ENCODE measurements around the gene UBE2G2. TPM values are rescaled to one million over a fixed set of nuclear protein-coding genes. Genes with fewer than 3 reads are reported as not detected.
A peak's percentile ranks its signal among the peaks of the same experiment; 100 is the strongest.

UBE2G2 gene
- total and polyA plus RNA-seq, 2 experiments from 2014 or later = 55.2 to 61.6 TPM

DNA sequence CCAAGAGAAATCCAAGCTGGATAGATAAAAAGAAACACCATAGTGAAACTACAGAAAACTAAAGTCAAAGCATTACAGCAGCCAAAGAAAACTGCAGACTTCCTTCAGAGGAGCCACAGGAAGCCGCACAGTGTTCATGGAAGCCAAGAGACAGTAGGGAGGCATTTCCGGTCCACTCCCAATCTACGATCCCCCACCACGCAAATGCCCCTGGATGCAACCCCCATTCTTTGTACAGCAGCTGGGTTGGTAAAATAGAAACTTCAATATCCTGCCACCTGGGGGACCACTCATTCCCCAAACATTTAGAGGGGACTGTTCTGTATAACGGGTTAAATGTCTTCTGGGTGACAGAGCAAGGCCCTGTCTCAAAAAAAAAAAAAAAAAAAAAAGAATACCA, 46.4 kb downstream of the UBE2G2 start:
- Histone ChIP-seq H3K9me2 (replicated peaks; ENCODE audit: insufficient read depth) (no peaks in the 10 kb centered on the region), H3K27ac (no peak overlapping the region), H3K9me3 (ENCODE audit: low read depth) (no peaks in the 10 kb centered on the region), H3K36me3 (replicated peaks; ENCODE audit: insufficient read depth, low read depth) (no peaks in the 10 kb centered on the region), H3K27me3 (no peaks in the 10 kb centered on the region), H3K4me2 (no peak overlapping the region), H3K79me2 (no peaks in the 10 kb centered on the region), H3K4me1 (ENCODE audit: insufficient read depth) (no peaks in the 10 kb centered on the region), H4K20me1 (ENCODE audit: insufficient read depth, poor library complexity, severe bottlenecking) (no peaks in the 10 kb centered on the region), H2AFZ (no peak overlapping the region), H3K4me3 (no peak overlapping the region)
- TF ChIP-seq EZH2 (IDR thresholded peaks at IDR 0.05; ENCODE audit: borderline replicate concordance) = no peak
- TF ChIP-seq EZH2phosphoT487 (IDR thresholded peaks at IDR 0.05; ENCODE audit: low read depth, severe bottlenecking, unreplicated experiment) = no peak
- TF ChIP-seq, protein P1, sequence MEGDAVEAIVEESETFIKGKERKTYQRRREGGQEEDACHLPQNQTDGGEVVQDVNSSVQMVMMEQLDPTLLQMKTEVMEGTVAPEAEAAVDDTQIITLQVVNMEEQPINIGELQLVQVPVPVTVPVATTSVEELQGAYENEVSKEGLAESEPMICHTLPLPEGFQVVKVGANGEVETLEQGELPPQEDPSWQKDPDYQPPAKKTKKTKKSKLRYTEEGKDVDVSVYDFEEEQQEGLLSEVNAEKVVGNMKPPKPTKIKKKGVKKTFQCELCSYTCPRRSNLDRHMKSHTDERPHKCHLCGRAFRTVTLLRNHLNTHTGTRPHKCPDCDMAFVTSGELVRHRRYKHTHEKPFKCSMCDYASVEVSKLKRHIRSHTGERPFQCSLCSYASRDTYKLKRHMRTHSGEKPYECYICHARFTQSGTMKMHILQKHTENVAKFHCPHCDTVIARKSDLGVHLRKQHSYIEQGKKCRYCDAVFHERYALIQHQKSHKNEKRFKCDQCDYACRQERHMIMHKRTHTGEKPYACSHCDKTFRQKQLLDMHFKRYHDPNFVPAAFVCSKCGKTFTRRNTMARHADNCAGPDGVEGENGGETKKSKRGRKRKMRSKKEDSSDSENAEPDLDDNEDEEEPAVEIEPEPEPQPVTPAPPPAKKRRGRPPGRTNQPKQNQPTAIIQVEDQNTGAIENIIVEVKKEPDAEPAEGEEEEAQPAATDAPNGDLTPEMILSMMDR (IDR thresholded peaks at IDR 0.05; ENCODE audit: poor library complexity) = no peak
- no peak for DNase-seq (ENCODE audit: low spot score)
- 100% methylated on average over 5 of the region's 5 CpGs for WGBS (ENCODE audit: low lambda C conversion rate, missing lambda C conversion rate)

DNA sequence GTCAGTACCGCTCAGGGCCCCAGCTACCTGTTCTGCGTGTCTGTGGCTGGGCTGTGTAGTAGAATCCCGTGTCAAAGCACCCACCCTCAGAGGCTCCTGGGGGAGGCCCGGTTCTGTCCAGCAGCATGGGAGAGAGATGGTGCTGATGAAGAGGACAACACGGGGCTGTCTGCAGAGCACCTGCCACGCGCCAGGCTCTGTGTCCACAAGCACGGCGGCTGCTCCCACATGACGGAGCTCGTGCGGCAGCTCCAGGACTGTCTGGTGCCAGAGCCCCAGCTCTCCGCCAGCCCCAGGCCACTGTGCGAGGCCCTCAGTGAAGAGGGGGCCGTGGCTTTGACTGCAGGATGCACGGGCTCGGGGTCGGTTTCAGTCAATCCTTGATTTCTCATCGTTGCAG, 48.3 kb downstream of the UBE2G2 start:
- Histone ChIP-seq H3K4me2 (no peak overlapping the region), H3K27ac (no peak overlapping the region), H3K4me1 (ENCODE audit: insufficient read depth) (peaks cover 7% of the 10 kb centered on the region), H3K9me2 (replicated peaks; ENCODE audit: insufficient read depth) (no peaks in the 10 kb centered on the region), H3K36me3 (replicated peaks; ENCODE audit: insufficient read depth, low read depth) (no peaks in the 10 kb centered on the region), H3K4me3 (no peak overlapping the region), H3K9me3 (ENCODE audit: low read depth) (no peaks in the 10 kb centered on the region), H2AFZ (no peak overlapping the region), H3K27me3 (no peaks in the 10 kb centered on the region), H3K79me2 (no peaks in the 10 kb centered on the region), H4K20me1 (ENCODE audit: insufficient read depth, poor library complexity, severe bottlenecking) (no peaks in the 10 kb centered on the region)
- 90% methylated on average over 19 of the region's 19 CpGs for WGBS (ENCODE audit: low lambda C conversion rate, missing lambda C conversion rate)
- no peak for TF ChIP-seq EZH2 (IDR thresholded peaks at IDR 0.05; ENCODE audit: borderline replicate concordance)
- TF ChIP-seq EZH2phosphoT487 (IDR thresholded peaks at IDR 0.05; ENCODE audit: low read depth, severe bottlenecking, unreplicated experiment) = no peak
- TF ChIP-seq, protein P1 (IDR thresholded peaks at IDR 0.05; ENCODE audit: poor library complexity) = no peak
- no peak for DNase-seq (ENCODE audit: low spot score)

DNA sequence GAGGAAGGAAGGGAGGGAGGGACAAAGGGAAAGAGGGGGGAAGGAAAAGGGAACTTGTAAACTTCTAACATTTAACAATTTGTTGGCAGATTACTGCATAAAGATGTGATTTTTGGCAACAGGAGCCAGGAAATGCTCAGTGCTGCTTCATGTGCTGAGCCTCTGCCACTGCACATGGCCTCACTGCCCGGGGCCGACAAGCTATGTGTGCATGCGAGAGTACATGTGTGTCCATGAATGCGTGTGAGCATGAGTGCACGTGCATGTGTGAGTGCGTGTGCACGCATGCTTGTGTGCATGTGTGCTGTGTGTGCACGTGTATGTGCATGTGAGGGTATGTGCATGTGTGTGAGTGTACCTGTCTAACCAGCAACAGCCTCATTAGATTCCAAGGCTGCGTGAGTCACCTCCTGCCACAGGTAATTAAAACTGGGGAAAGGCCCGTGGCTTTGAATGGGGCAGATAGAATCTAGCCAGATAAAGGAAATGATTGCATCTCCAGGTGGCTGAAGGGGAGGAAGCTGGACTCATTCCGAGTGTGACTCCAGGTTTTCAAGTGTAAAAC, 48.9 kb downstream of the UBE2G2 start:
- peak; percentile 40 for DNase-seq (ENCODE audit: low spot score)
- Histone ChIP-seq H3K79me2 (no peaks in the 10 kb centered on the region), H4K20me1 (ENCODE audit: insufficient read depth, poor library complexity, severe bottlenecking) (no peaks in the 10 kb centered on the region), H3K27ac (no peak overlapping the region), H2AFZ (no peak overlapping the region), H3K4me1 (ENCODE audit: insufficient read depth) (peaks cover 7% of the 10 kb centered on the region), H3K36me3 (replicated peaks; ENCODE audit: insufficient read depth, low read depth) (no peaks in the 10 kb centered on the region), H3K4me2 (no peak overlapping the region), H3K27me3 (no peaks in the 10 kb centered on the region), H3K9me3 (ENCODE audit: low read depth) (no peaks in the 10 kb centered on the region), H3K4me3 (no peak overlapping the region), H3K9me2 (replicated peaks; ENCODE audit: insufficient read depth) (no peaks in the 10 kb centered on the region)
- WGBS (ENCODE audit: low lambda C conversion rate, missing lambda C conversion rate) = 69% methylated on average over 11 of the region's 11 CpGs
- no peak for TF ChIP-seq EZH2 (IDR thresholded peaks at IDR 0.05; ENCODE audit: borderline replicate concordance)
- TF ChIP-seq, protein P1 (IDR thresholded peaks at IDR 0.05; ENCODE audit: poor library complexity) = peak; percentile 14
